Activated T-helper 17 cell treated with anti-CD3 and anti-CD28 coated beads, Interleukin-2, amount 50 U/mL, for 72 hours (primary cell): ENCODE results near the gene TBRG4. TPM values are rescaled to one million over a fixed set of nuclear protein-coding genes. Genes with fewer than 3 reads are reported as not detected.
"Not testable (repeated sequence)": the region's sequence is repeated elsewhere in the genome, so short reads cannot be mapped to it uniquely, and the experiment has no call there.

Source experiments
- ATAC-seq: fragments of 150-1000 bp; cut with Tn5 transposase; replicated peaks from 2 replicates; pipeline ENCODE4 v1.10.0; 2021; ENCODE audit warnings: mild to moderate bottlenecking, moderate library complexity
- H3K27ac Mint-ChIP-seq: one replicate; pipeline ENCODE4 v1.8.0; 2022; ENCODE audit warnings: mixed read lengths
- H3K27me3 Mint-ChIP-seq: one replicate; pipeline ENCODE4 v1.8.0; 2022; ENCODE audit warnings: mixed read lengths
- H3K36me3 Mint-ChIP-seq: one replicate; pipeline ENCODE4 v1.8.0; 2022; ENCODE audit warnings: low read depth, mild to moderate bottlenecking, mixed read lengths
- H3K4me1 Mint-ChIP-seq: one replicate; pipeline ENCODE4 v1.8.0; 2022; ENCODE audit warnings: mixed read lengths
- H3K4me3 Mint-ChIP-seq: one replicate; pipeline ENCODE4 v1.8.0; 2022; ENCODE audit warnings: mild to moderate bottlenecking, mixed read lengths
- H3K9me3 Mint-ChIP-seq: one replicate; pipeline ENCODE4 v1.8.0; 2022; ENCODE audit warnings: mixed read lengths
- total RNA-seq, 2 donors: library from RNA; stranded (reverse); gene quantifications; one replicate each; pipeline ENCODE4 v1.2.3, GENCODE V29; 2022

The TBRG4 gene
- total RNA-seq = 100 to 1,000 TPM; 119 to 177 TPM

DNA sequence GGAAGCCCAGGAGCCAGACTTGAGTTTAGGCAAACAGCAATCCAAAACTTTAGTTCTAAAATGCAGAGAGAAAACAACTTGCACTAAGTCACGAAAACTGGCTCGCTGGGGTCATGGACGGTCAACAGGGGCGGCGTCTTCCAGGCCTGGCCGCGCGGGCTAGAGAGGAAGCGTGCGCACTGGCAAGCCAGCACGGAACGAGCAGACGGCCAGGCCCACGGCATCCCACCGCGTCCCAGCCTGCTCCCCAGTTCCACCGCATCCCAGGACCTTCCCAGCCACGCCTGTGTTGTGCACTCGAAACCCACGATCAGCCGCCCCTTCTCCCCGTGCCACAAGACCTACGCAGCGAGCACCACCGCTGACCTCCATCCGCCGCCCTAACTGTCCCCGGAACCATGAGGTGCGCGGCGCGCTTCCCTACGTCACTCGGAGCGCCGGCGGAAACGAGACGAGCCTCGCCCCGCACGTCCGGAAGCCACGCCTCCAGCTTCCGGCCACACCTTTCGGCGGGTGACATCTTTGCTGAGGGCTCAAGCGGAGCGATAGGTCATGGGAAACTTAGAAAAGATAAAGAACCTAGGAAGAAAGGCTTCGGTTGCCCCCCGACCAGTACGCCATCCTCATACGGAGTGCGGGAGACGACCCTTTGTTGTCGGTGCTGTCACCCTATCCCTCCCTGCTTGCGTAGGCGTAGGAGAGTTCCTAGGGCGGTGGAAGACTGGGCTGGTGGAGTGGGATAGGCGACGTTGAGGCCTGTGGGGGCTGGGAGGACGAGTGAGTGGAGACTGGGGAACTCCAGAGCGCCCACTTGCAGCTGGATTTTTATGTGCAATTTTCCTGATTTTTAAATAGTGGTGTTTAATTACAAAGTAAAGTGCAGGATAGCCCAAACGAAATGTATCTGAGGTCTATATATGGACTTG, at the start of gene TBRG4:
Gene TBRG4 (minus strand): TSS at position 400 of the 926 bp plus-strand sequence. CDS start 2,460 bp downstream, outside the sequence.
- H3K36me3 Mint-ChIP-seq = peaks cover 54% of the 10 kb centered on the region
- peak within 1 kb of the TSS; percentile 95 for H3K4me3 Mint-ChIP-seq
- peak; percentile 98 for ATAC-seq

GRCh38 chr7:45161138-45161537, 49.6 kb upstream of the TBRG4 start:
- peaks cover 14% of the 10 kb centered on the region for H3K27me3 Mint-ChIP-seq
- no peak for ATAC-seq
- H3K4me3 Mint-ChIP-seq = no peak overlapping the region
- H3K9me3 Mint-ChIP-seq = no peaks in the 10 kb centered on the region
- H3K4me1 Mint-ChIP-seq = peaks cover 7% of the 10 kb centered on the region
- H3K27ac Mint-ChIP-seq = peak overlapping the region; percentile 3
- H3K36me3 Mint-ChIP-seq = no peaks in the 10 kb centered on the region

More for the DNA sequence above, at the start of gene TBRG4:
- H3K9me3 Mint-ChIP-seq = no peaks in the 10 kb centered on the region
- H3K27me3 Mint-ChIP-seq = no peaks in the 10 kb centered on the region
- peaks cover 21% of the 10 kb centered on the region for H3K4me1 Mint-ChIP-seq
- H3K27ac Mint-ChIP-seq = peak within 1 kb of the TSS; percentile 99

DNA sequence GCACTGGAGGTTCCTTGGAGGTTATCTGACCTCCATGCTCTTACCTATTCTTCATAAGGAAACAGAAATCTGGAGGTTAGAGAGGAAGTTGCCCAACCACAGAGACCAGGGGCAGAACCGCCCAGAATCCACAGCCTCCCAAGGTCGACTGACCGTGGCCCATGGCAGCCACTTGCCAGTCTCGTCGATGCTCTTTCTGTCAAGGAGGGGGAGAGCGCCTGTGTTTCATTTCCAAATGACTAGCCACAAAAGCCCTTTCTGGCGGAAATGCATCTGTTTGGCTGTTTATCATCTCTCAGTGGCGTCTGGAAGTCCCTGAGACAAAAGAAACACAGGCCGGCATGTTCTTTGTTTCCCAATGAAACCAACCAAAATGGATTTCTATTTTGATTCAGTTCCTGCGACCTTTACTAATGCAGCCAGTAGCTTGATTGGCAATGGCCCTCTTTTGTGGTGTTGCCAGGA, 49.0 kb upstream of the TBRG4 start:
- Mint-ChIP-seq H3K4me3 (no peak overlapping the region), H3K4me1 (peaks cover 7% of the 10 kb centered on the region), H3K9me3 (no peaks in the 10 kb centered on the region), H3K36me3 (no peaks in the 10 kb centered on the region), H3K27me3 (peaks cover 14% of the 10 kb centered on the region), H3K27ac (no peak overlapping the region)
- ATAC-seq = peak; percentile 33

DNA sequence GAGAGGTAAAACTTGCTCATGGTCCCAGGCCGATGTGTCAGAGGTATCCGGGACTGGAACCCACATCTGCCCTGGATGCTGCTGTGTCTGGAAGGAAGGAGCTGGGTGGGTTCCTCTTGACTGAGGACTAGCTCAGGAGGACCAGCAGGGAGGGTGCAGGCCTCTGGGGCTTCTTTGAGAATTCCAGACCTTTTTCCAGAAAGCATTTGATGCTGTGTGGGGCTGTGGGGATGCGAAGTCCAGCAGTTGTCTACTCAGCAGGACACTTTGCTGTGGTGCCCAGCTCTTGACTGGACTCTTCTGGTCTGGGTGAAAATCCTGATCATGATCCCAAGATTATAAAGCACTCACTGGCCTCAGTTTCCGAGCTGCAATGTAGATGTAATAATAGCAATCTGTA, 47.8 kb upstream of the TBRG4 start:
- no peaks in the 10 kb centered on the region for H3K36me3 Mint-ChIP-seq
- peaks cover 14% of the 10 kb centered on the region for H3K27me3 Mint-ChIP-seq
- H3K4me1 Mint-ChIP-seq = peaks cover 7% of the 10 kb centered on the region
- no peak overlapping the region for H3K27ac Mint-ChIP-seq
- no peaks in the 10 kb centered on the region for H3K9me3 Mint-ChIP-seq
- no peak overlapping the region for H3K4me3 Mint-ChIP-seq
- ATAC-seq = no peak

DNA sequence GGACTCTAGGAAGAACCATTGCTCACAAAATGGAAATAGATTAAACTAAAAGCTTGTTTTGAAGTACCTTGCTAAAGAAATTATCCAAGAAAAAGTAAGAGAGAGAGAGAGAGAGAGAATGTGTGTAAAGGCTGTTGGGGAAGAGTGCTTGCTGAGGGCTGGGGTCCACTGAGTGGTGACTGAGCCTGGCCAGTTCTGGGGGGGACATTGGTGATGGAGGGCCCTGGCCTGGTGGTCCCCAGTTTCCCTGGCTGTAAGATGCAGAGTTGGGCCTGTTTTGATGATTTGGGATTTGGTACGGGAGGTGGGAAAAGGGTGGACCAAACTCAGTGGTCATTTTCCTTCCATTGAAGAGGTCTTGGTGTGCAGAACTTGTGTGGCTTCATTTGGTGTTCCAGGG, 47.0 kb upstream of the TBRG4 start:
- no peaks in the 10 kb centered on the region for H3K36me3 Mint-ChIP-seq
- ATAC-seq = no peak
- H3K27ac Mint-ChIP-seq = no peak overlapping the region
- no peak overlapping the region for H3K4me3 Mint-ChIP-seq
- peaks cover 14% of the 10 kb centered on the region for H3K27me3 Mint-ChIP-seq
- H3K4me1 Mint-ChIP-seq = peaks cover 7% of the 10 kb centered on the region
- H3K9me3 Mint-ChIP-seq = no peaks in the 10 kb centered on the region

- Mint-ChIP-seq H3K27ac (no peak within 1 kb of the TSS), H3K36me3 (no peaks in the 10 kb centered on the region), H3K9me3 (no peaks in the 10 kb centered on the region), H3K4me1 (peaks cover 7% of the 10 kb centered on the region), H3K27me3 (peaks cover 14% of the 10 kb centered on the region), H3K4me3 (peak within 1 kb of the TSS; percentile 32)
- no peak for ATAC-seq
Measured at GRCh38 chr7:45157653-45158401, 46.3 kb upstream of the TBRG4 start, which contains the start of gene RAMP3. RAMP3 (plus strand) TSS chr7:45157791; CDS start chr7:45157829, 38 bp downstream.

DNA sequence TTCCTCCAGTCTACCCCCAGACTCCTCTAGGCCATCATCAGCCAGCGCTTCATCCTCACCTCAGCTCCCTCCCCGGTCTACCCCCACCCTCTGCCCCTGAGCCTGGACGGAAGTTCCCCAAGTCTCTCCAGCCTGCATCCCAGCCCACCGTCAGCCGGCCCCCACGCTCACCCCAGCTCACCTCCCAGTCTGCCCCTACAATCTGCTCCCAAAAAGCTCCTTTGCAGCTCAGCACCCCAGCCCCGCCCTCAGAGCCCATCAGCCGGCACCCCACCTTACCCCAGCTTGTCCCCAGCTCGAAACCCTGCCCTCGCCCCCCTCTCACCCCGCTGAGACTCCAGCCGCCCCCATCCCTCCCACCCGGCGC, 45.8 kb upstream of the TBRG4 start:
- H3K4me3 Mint-ChIP-seq = peak overlapping the region; percentile 32
- H3K27ac Mint-ChIP-seq = no peak overlapping the region
- H3K36me3 Mint-ChIP-seq = no peaks in the 10 kb centered on the region
- peaks cover 7% of the 10 kb centered on the region for H3K4me1 Mint-ChIP-seq
- H3K9me3 Mint-ChIP-seq = no peaks in the 10 kb centered on the region
- peaks cover 14% of the 10 kb centered on the region for H3K27me3 Mint-ChIP-seq
- no peak for ATAC-seq

DNA sequence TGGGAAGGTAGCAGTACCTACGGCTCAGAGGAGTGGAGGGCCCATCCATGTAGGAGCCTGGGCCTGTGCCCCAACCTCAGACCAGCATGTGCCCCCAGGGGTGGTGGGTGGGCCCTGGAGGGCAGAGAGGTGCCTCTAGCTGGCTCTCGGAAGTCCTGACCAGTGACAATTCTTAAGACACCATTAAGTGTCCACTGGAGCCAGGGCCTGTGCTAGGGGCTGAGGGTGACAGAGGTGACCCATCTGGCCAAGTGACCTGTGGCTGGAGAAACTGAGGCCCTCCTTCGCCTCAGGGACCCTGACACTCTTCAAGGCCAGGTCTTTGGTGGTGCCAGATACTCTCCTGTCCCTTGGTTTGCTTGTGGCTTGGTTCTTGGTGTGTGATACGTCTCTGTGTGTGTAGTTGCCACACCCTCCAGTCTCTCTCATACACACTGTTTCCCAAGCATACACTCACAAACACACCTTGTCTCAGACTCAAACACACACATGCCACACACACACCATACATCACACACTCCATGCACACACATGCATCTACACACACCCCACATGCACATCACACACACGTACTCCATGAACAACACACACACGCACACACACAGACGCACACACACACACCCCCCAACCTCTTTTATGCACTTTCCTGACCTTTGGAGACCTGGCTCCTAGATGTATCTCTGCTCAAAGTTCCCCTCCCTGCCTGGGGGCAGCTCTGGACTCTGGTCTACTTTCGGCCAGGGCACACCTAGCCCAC, 45.2 kb upstream of the TBRG4 start:
- Mint-ChIP-seq H3K4me1 (peaks cover 7% of the 10 kb centered on the region), H3K36me3 (no peaks in the 10 kb centered on the region), H3K9me3 (no peaks in the 10 kb centered on the region), H3K27me3 (peaks cover 14% of the 10 kb centered on the region), H3K27ac (no peak overlapping the region), H3K4me3 (peak overlapping the region; percentile 32)
- no peak for ATAC-seq

DNA sequence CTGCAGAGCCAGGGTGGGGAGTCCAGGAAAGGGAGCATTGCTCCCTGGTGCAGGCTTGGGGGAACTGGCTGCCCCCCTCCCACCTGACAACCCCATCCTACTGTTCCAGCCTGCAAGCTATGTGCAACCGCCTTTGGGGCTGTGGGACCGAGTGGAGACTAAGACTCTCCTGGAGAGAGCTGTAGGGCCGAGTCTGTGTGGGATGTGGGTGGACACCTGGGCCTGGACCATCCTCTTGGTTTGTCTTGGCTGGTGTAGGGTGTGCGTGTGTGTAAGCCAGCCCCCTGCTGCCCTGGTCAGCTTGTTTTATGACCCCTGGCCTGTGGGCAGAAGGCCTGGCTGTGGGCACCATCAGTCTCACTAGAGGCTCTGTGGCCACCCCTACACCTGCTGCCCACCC, 44.4 kb upstream of the TBRG4 start:
- ATAC-seq = no peak
- H3K27me3 Mint-ChIP-seq = peaks cover 14% of the 10 kb centered on the region
- peaks cover 7% of the 10 kb centered on the region for H3K4me1 Mint-ChIP-seq
- H3K4me3 Mint-ChIP-seq = no peak overlapping the region
- no peaks in the 10 kb centered on the region for H3K36me3 Mint-ChIP-seq
- H3K27ac Mint-ChIP-seq = no peak overlapping the region
- no peaks in the 10 kb centered on the region for H3K9me3 Mint-ChIP-seq

DNA sequence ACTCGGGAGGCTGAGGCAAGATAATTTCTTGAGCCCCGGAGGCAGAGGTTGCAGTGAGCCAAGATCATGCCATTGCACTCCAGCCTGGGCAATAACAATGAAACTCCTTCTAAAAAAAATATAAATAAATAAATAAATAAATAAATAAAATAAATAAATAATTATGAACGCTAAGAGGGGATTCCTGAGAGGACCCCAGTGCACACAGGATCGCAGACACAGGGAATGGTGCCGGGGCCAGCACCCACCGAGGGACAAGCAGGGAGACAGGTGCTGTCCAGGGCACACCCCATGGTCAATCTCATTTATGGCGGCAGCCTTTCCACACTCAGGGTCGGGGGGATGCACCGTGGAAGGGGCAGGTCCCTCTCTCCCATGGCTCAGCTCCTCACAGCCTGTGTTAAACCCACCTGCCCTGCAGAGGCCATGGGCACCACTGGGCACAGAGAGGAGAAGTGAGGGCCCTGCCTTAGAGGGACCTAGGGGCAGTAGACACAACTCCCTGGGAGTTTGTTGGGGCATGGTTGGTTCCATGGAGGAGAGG, 43.9 kb upstream of the TBRG4 start:
- ATAC-seq = no peak

GRCh38 chr7:45153861-45154260, 42.4 kb upstream of the TBRG4 start:
- not testable (repeated sequence) for H3K36me3 Mint-ChIP-seq, H3K4me1 Mint-ChIP-seq, H3K4me3 Mint-ChIP-seq, H3K9me3 Mint-ChIP-seq, H3K27ac Mint-ChIP-seq, ATAC-seq
- H3K27me3 Mint-ChIP-seq = peaks cover 23% of the 10 kb centered on the region

More for the DNA sequence above, 43.9 kb upstream of the TBRG4 start:
- no peak overlapping the region for H3K27ac Mint-ChIP-seq
- H3K36me3 Mint-ChIP-seq = no peaks in the 10 kb centered on the region
- no peaks in the 10 kb centered on the region for H3K9me3 Mint-ChIP-seq
- peaks cover 17% of the 10 kb centered on the region for H3K27me3 Mint-ChIP-seq
- no peak overlapping the region for H3K4me3 Mint-ChIP-seq
- peaks cover 7% of the 10 kb centered on the region for H3K4me1 Mint-ChIP-seq

DNA sequence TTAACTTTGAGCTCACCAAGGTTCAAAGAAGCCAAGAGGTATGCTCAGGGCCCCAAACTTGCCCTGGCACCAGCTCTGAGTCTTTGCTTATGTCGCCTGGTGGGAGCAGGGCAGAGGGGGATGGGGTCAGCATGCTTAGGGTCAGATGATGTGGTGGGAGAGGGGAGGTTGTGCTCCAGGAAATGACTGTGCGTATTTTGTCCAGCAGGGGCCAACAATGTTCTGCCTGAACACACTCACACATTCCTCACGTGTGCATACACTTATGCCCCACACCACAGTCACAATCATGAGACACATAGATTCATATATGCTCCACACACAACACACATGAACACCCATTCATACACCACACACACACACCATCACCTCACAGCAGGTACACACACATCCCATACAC, 41.7 kb upstream of the TBRG4 start:
- peaks cover 7% of the 10 kb centered on the region for H3K4me1 Mint-ChIP-seq
- no peaks in the 10 kb centered on the region for H3K36me3 Mint-ChIP-seq
- no peak for ATAC-seq
- no peak overlapping the region for H3K27ac Mint-ChIP-seq
- no peak overlapping the region for H3K4me3 Mint-ChIP-seq
- no peaks in the 10 kb centered on the region for H3K9me3 Mint-ChIP-seq
- H3K27me3 Mint-ChIP-seq = peaks cover 17% of the 10 kb centered on the region

- no peak overlapping the region for H3K4me3 Mint-ChIP-seq
- no peak for ATAC-seq
Measured at GRCh38 chr7:45151967-45152366, 40.5 kb upstream of the TBRG4 start.

DNA sequence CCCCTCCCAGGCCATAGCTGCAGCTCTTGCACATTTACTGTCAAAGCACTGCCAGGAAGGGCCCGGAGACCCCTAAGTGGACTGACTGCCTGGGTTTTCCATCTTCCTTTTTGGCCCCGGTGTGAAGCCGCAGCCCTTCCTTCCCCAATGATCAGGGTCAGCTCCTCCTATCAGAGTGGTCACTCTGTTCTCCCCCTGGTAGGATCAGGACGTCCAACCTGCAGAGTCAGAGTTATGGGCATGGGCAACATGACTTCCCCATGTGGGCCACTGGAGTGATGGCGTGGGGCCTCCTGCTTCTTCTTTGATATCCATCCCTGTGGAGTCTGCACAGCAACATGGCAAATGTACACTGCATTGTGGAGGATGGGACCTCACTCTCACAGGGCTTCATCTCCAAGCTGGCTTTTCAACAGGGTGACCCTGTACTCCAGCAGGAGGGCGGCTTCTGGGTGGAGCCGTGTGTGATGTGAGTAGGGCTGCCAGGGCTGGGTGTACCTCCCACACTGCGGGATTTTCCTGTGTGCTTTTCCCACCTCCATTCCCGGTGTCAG, 39.7 kb upstream of the TBRG4 start:
- Mint-ChIP-seq H3K4me1 (no peaks in the 10 kb centered on the region), H3K9me3 (no peaks in the 10 kb centered on the region), H3K4me3 (no peak overlapping the region), H3K27me3 (peaks cover 12% of the 10 kb centered on the region), H3K36me3 (no peaks in the 10 kb centered on the region), H3K27ac (no peak overlapping the region)
- no peak for ATAC-seq

More at GRCh38 chr7:45151967-45152366, 40.5 kb upstream of the TBRG4 start:
- no peaks in the 10 kb centered on the region for H3K9me3 Mint-ChIP-seq
- peaks cover 4% of the 10 kb centered on the region for H3K4me1 Mint-ChIP-seq
- H3K27ac Mint-ChIP-seq = no peak overlapping the region
- H3K27me3 Mint-ChIP-seq = peaks cover 16% of the 10 kb centered on the region
- no peaks in the 10 kb centered on the region for H3K36me3 Mint-ChIP-seq
